Stimulated activated CD4-positive, alpha-beta T cell treated with anti-CD3 and anti-CD28 coated beads, Interleukin-1b, Interleukin-23, amount 100 ng/mL, for 48 hours (primary cell): Measurements from ENCODE around the gene LPGAT1.
"Not testable (repeated sequence)": the region's sequence is repeated elsewhere in the genome, so short reads cannot be mapped to it uniquely, and the experiment has no call there.

Source experiments
- DNase-seq: peaks from one replicate; pipeline ENCODE4 v3.0.0-alpha.2; 2020

LPGAT1 gene

GRCh38 chr1:211731456-211732292 is 98.9 kb downstream of the LPGAT1 start:
- no peak for DNase-seq

GRCh38 chr1:211730347-211730746 is 100.2 kb downstream of the LPGAT1 start:
- DNase-seq, result no peak

- no peak for DNase-seq
Observed at GRCh38 chr1:211729238-211729637, 101.3 kb downstream of the LPGAT1 start.

- DNase-seq, result no peak
Observed at GRCh38 chr1:211726467-211726995, 104.0 kb downstream of the LPGAT1 start.

GRCh38 chr1:211724687-211725196 is 105.8 kb downstream of the LPGAT1 start:
- DNase-seq, result no peak

GRCh38 chr1:211723273-211723672 is 107.3 kb downstream of the LPGAT1 start:
- DNase-seq, result no peak

GRCh38 chr1:211722277-211723175 is 108.0 kb downstream of the LPGAT1 start:
- DNase-seq, result no peak

GRCh38 chr1:211716555-211716954 is 114.0 kb downstream of the LPGAT1 start:
- not testable (repeated sequence) for DNase-seq

- DNase-seq, result no peak
Observed at GRCh38 chr1:211715971-211716370, 114.6 kb downstream of the LPGAT1 start.

- no peak for DNase-seq
Observed at GRCh38 chr1:211714154-211714553, 116.4 kb downstream of the LPGAT1 start.

- no peak for DNase-seq
Observed at GRCh38 chr1:211713231-211713630, 117.3 kb downstream of the LPGAT1 start.

GRCh38 chr1:211711315-211711705 is 119.3 kb downstream of the LPGAT1 start:
- no peak for DNase-seq

- no peak for DNase-seq
Observed at GRCh38 chr1:211710566-211711314, 119.8 kb downstream of the LPGAT1 start.

GRCh38 chr1:211708926-211709325 is 121.6 kb downstream of the LPGAT1 start:
- no peak for DNase-seq

- no peak for DNase-seq
Observed at GRCh38 chr1:211708006-211708405, 122.6 kb downstream of the LPGAT1 start.

GRCh38 chr1:211705467-211706091 is 125.0 kb downstream of the LPGAT1 start:
- no peak for DNase-seq

- no peak for DNase-seq
Observed at GRCh38 chr1:211704543-211704942, 126.0 kb downstream of the LPGAT1 start.

GRCh38 chr1:211703812-211704537 is 126.6 kb downstream of the LPGAT1 start:
- DNase-seq, result no peak

GRCh38 chr1:211701733-211702132 is 128.8 kb downstream of the LPGAT1 start:
- no peak for DNase-seq

GRCh38 chr1:211699059-211699458 is 131.5 kb downstream of the LPGAT1 start:
- DNase-seq, result no peak
